ENCODE data around the gene KIF13A. TPM values are rescaled to one million over a fixed set of nuclear protein-coding genes. Genes with fewer than 3 reads are reported as not detected.

The KIF13A gene
- total and polyA plus RNA-seq, 2 experiments from 2014 or later = 8.4 to 28.2 TPM

DNA sequence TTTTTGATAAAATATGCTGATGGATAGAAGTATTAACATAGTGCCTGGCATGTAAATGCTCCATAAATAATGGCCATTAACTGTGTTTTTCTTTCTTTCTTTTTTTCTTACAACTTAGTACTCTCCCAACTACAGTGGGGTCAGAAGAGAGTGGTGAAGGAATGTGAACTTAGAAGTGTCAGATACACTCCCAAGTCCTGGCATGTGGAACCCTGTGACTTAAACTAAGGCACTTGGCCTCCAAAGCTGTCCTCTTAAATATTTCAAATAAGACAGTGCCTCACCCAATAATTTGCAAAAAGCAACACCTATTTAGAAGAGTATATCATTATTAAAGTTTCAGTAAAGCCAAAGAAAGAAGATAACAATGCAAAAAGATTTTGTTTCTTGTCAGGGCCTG lies 151.7 kb downstream of the KIF13A start:
- peaks cover 6% of the 10 kb centered on the region; the same call in 2 of the 3 replicates for H3K4me1 Mint-ChIP-seq
- H3K36me3 Mint-ChIP-seq (ENCODE audit: low read depth) = peaks cover 20% of the 10 kb centered on the region
- H3K9me3 Mint-ChIP-seq = no peaks in the 10 kb centered on the region
- H3F3A ChIP-seq (replicated peaks; ENCODE audit: low read depth) = 0 out of 2 replicates have a peak, but pooled peaks cover 3% of the 10 kb centered on the region
- no peak for DNase-seq (ENCODE audit: low spot score)
- ATAC-seq = no peak
- peaks cover 7% of the 10 kb centered on the region for H3K27me3 Mint-ChIP-seq (ENCODE audit: insufficient read depth, low read depth, poor library complexity)
- no peak for TF ChIP-seq JUNB (IDR thresholded peaks at IDR 0.05; ENCODE audit: unreplicated experiment)
- TF ChIP-seq, protein P1, sequence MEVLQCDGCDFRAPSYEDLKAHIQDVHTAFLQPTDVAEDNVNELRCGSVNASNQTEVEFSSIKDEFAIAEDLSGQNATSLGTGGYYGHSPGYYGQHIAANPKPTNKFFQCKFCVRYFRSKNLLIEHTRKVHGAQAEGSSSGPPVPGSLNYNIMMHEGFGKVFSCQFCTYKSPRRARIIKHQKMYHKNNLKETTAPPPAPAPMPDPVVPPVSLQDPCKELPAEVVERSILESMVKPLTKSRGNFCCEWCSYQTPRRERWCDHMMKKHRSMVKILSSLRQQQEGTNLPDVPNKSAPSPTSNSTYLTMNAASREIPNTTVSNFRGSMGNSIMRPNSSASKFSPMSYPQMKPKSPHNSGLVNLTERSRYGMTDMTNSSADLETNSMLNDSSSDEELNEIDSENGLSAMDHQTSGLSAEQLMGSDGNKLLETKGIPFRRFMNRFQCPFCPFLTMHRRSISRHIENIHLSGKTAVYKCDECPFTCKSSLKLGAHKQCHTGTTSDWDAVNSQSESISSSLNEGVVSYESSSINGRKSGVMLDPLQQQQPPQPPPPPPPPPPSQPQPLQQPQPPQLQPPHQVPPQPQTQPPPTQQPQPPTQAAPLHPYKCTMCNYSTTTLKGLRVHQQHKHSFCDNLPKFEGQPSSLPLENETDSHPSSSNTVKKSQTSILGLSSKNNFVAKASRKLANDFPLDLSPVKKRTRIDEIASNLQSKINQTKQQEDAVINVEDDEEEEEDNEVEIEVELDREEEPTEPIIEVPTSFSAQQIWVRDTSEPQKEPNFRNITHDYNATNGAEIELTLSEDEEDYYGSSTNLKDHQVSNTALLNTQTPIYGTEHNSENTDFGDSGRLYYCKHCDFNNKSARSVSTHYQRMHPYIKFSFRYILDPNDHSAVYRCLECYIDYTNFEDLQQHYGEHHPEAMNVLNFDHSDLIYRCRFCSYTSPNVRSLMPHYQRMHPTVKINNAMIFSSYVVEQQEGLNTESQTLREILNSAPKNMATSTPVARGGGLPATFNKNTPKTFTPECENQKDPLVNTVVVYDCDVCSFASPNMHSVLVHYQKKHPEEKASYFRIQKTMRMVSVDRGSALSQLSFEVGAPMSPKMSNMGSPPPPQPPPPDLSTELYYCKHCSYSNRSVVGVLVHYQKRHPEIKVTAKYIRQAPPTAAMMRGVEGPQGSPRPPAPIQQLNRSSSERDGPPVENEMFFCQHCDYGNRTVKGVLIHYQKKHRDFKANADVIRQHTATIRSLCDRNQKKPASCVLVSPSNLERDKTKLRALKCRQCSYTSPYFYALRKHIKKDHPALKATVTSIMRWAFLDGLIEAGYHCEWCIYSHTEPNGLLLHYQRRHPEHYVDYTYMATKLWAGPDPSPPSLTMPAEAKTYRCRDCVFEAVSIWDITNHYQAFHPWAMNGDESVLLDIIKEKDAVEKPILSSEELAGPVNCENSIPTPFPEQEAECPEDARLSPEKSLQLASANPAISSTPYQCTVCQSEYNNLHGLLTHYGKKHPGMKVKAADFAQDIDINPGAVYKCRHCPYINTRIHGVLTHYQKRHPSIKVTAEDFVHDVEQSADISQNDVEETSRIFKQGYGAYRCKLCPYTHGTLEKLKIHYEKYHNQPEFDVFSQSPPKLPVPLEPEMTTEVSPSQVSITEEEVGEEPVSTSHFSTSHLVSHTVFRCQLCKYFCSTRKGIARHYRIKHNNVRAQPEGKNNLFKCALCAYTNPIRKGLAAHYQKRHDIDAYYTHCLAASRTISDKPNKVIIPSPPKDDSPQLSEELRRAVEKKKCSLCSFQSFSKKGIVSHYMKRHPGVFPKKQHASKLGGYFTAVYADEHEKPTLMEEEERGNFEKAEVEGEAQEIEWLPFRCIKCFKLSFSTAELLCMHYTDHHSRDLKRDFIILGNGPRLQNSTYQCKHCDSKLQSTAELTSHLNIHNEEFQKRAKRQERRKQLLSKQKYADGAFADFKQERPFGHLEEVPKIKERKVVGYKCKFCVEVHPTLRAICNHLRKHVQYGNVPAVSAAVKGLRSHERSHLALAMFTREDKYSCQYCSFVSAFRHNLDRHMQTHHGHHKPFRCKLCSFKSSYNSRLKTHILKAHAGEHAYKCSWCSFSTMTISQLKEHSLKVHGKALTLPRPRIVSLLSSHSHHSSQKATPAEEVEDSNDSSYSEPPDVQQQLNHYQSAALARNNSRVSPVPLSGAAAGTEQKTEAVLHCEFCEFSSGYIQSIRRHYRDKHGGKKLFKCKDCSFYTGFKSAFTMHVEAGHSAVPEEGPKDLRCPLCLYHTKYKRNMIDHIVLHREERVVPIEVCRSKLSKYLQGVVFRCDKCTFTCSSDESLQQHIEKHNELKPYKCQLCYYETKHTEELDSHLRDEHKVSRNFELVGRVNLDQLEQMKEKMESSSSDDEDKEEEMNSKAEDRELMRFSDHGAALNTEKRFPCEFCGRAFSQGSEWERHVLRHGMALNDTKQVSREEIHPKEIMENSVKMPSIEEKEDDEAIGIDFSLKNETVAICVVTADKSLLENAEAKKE (CRISPR knock-in tag; IDR thresholded peaks at IDR 0.05) = no peak
- TF ChIP-seq ZNF114 (CRISPR knock-in tag; IDR thresholded peaks at IDR 0.05) = no peak
- TF ChIP-seq, protein P2, sequence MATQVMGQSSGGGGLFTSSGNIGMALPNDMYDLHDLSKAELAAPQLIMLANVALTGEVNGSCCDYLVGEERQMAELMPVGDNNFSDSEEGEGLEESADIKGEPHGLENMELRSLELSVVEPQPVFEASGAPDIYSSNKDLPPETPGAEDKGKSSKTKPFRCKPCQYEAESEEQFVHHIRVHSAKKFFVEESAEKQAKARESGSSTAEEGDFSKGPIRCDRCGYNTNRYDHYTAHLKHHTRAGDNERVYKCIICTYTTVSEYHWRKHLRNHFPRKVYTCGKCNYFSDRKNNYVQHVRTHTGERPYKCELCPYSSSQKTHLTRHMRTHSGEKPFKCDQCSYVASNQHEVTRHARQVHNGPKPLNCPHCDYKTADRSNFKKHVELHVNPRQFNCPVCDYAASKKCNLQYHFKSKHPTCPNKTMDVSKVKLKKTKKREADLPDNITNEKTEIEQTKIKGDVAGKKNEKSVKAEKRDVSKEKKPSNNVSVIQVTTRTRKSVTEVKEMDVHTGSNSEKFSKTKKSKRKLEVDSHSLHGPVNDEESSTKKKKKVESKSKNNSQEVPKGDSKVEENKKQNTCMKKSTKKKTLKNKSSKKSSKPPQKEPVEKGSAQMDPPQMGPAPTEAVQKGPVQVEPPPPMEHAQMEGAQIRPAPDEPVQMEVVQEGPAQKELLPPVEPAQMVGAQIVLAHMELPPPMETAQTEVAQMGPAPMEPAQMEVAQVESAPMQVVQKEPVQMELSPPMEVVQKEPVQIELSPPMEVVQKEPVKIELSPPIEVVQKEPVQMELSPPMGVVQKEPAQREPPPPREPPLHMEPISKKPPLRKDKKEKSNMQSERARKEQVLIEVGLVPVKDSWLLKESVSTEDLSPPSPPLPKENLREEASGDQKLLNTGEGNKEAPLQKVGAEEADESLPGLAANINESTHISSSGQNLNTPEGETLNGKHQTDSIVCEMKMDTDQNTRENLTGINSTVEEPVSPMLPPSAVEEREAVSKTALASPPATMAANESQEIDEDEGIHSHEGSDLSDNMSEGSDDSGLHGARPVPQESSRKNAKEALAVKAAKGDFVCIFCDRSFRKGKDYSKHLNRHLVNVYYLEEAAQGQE (IDR thresholded peaks at IDR 0.05; ENCODE audit: unreplicated experiment) = no peak
- no peak for TF ChIP-seq EZH2phosphoT487 (IDR thresholded peaks at IDR 0.05; ENCODE audit: unreplicated experiment)
- TF ChIP-seq STAT1 (IDR thresholded peaks at IDR 0.05; ENCODE audit: unreplicated experiment) = no peak
- TF ChIP-seq, protein P3, sequence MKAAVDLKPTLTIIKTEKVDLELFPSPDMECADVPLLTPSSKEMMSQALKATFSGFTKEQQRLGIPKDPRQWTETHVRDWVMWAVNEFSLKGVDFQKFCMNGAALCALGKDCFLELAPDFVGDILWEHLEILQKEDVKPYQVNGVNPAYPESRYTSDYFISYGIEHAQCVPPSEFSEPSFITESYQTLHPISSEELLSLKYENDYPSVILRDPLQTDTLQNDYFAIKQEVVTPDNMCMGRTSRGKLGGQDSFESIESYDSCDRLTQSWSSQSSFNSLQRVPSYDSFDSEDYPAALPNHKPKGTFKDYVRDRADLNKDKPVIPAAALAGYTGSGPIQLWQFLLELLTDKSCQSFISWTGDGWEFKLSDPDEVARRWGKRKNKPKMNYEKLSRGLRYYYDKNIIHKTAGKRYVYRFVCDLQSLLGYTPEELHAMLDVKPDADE (IDR thresholded peaks at IDR 0.05) = no peak
- TF ChIP-seq CREB1 (CRISPR knock-in tag; IDR thresholded peaks at IDR 0.05; ENCODE audit: low read depth) = no peak
- no peaks in the 10 kb centered on the region; the same call in 1 of the 2 replicates for H3K79me2 ChIP-seq (replicated peaks; ENCODE audit: insufficient read depth)
- no peak overlapping the region for H3K4me3 ChIP-seq
- H3K9me2 ChIP-seq (ENCODE audit: insufficient read depth) = no peaks in the 10 kb centered on the region
- H3K36me3 ChIP-seq (ENCODE audit: insufficient read depth) = peaks cover 8% of the 10 kb centered on the region; the same call in 1 of the 2 replicates
- H2AFZ ChIP-seq = no peak overlapping the region
- no peak overlapping the region for H3K4me2 ChIP-seq
- H3K4me3 Mint-ChIP-seq = no peak overlapping the region
- H3K27ac ChIP-seq (ENCODE audit: low read depth) = no peak overlapping the region
- no peaks in the 10 kb centered on the region for H3K27me3 ChIP-seq (ENCODE audit: insufficient read depth)
- H3K4me1 ChIP-seq (ENCODE audit: insufficient read depth) = peaks cover 14% of the 10 kb centered on the region; the same call in 1 of the 2 replicates
- H3K27ac Mint-ChIP-seq = no peak overlapping the region
- no peaks in the 10 kb centered on the region; the same call in 1 of the 2 replicates for H4K20me1 ChIP-seq (replicated peaks; ENCODE audit: insufficient read depth)

Data from GM23338 (cell line).